GM21381 (cell line): ENCODE data around the gene ATOH8.

Experiments
- ATAC-seq: cut with Tn5 transposase; IDR thresholded peaks from one replicate; pipeline ENCODE4 v1.9.1; 2021; ENCODE audit warnings: mild to moderate bottlenecking, moderate library complexity; ENCODE audit not compliant: unreplicated experiment

The ATOH8 gene

GRCh38 chr2:85735691-85736090 lies 18.1 kb upstream of the ATOH8 start:
- ATAC-seq, result no peak

- no peak for ATAC-seq
Observed at GRCh38 chr2:85736456-85737355, 17.1 kb upstream of the ATOH8 start.

DNA sequence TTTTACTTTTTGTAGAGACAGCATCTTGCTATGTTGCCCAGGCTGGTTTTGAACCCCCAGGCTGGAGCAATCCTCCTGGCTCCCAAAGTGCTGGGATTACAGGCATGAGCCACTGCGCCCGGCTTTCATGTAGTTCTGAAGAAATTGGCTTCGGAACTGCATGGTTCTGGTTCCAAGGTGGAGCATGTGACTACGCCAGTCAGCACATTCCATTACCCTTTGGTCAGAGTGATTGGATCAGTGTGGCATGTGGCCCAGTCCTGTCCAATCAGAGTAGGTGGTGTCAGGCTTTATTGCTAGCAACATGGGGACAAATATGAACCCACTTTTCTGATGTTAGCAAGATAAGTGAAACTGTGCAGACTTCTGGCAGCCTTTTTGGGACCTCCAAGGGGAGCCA lies 16.3 kb upstream of the ATOH8 start:
- no peak for ATAC-seq

- no peak for ATAC-seq
Observed at GRCh38 chr2:85737961-85738360, 15.8 kb upstream of the ATOH8 start.

- ATAC-seq, result no peak
Observed at GRCh38 chr2:85740193-85740592, 13.6 kb upstream of the ATOH8 start.

GRCh38 chr2:85741211-85741832 lies 12.5 kb upstream of the ATOH8 start:
- ATAC-seq, result no peak

DNA sequence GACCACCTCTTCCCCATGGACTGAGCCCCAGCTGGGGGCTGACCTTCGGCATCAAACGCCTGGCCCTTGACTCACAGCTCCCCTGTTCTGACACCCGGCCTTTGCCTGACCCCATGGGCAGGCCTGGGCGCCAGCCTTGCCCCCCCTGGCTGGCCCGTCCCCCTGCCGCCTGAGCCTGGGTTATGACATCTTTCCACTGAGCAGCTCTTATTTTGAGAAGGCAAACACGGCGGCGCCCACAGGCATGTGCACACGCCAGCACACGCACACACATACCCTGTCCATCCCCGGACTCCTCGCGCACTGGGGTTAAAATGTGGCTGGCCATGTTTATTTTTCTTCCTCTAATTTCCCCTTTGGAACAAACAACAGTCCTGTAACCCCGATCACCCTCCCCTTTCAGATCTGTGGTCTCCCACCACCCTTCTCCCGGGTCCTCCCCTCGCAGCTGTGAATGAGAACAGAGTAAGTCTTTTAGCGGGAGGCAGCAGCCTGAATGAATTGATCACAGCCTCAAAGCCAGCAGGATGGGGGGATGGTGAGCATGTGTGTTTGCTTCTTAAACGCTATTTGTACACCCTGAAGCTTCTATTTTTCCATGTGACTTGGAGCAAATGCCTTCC lies 11.8 kb upstream of the ATOH8 start:
- no peak for ATAC-seq

- no peak for ATAC-seq
Observed at GRCh38 chr2:85743304-85743978, 10.3 kb upstream of the ATOH8 start.

- no peak for ATAC-seq
Observed at GRCh38 chr2:85744055-85744454, 9.7 kb upstream of the ATOH8 start.

DNA sequence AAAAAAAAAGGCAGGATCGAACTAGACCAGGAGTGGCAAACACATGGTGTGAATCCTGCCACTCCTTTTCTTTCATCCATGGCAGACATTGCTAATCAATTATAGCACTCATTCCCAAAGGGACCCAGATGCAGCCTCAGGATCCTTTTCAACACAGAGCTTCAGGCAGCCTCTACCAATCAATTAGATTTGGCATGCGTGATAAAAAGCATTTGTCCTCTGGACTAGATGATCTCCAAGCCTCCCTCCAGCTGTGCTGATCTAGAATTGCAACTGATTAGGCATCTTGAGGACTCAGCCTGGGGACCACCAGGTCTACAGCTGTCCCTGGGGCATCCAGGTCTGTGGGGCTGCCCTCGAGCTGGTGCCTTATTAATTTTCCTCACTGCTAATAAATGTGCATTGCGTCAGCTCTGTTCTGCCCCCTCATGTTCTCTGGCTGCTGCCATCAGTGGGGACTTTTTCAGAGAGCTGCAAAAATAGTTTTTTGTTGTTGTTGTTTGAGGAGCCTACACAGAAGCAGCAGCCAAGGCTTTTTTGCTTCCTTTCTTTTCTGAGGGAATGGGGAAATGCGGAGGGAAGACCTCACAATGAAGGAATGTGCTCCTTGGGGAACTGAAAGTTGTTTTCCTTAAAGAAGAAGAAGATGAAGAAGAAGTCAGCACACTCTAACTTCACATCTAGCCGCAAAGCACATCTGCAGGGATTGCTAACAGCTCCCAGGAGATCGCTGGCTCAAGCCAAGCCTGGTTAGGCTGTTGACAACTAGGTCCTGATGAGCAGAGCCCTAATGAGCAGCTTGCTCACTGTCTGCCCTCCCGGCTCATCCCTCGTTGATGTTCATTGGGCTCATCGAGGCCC lies 8.8 kb upstream of the ATOH8 start:
- no peak for ATAC-seq

GRCh38 chr2:85745619-85746018 lies 8.2 kb upstream of the ATOH8 start:
- no peak for ATAC-seq

DNA sequence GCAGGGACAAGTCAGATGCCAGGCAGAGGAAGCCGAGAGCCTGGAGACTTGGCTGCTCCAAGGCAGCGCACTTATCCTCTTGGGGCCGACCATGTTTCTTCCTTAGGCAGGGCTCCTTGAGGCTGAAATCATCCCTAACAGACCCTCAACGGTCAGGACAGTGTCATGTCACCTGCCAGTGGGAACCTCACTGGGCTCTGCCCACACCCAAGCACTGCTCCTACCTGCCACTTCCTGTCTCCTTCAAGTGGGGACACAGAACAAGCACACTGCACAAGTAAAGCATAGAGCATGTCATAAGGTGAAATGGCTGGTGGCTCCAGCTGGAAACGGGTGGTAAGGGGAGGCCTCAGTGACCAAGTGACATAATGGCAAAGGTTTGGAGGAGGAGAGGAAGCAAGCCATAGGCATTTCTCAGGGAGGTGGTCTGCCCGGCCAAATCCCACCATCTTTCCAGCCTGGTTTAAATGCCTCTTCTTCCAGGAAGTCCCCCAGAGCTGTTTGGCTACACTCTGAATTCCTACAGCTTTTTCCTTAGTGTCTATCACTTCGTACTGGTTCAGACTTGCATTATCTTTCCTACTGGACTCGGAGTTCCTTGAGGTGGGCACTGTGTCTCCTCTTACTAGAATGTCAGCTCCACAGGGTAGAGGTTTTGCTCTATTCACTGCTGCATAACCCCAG lies 7.3 kb upstream of the ATOH8 start:
- ATAC-seq, result no peak

DNA sequence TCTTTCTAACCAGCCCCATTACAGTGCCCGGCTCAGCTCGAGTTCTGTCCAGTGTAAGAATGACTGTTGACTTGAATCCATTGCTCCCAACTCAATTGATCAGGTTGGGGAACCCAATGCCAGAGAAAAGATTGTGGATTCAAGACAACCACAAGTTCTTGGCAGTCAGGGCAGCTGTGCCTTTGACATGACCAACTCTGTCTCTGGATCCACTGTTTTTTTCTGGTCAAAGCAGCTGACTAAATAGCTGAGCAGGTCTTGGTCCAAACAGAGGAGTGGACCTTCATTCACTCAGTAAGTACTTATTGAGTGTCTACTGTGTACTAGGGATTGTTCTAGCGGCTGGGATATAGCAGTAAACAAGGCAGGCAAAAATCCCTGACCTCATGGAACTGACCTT lies 6.3 kb upstream of the ATOH8 start:
- no peak for ATAC-seq

- ATAC-seq, result peak; percentile 60
Observed at GRCh38 chr2:85748039-85748734, 5.6 kb upstream of the ATOH8 start.

DNA sequence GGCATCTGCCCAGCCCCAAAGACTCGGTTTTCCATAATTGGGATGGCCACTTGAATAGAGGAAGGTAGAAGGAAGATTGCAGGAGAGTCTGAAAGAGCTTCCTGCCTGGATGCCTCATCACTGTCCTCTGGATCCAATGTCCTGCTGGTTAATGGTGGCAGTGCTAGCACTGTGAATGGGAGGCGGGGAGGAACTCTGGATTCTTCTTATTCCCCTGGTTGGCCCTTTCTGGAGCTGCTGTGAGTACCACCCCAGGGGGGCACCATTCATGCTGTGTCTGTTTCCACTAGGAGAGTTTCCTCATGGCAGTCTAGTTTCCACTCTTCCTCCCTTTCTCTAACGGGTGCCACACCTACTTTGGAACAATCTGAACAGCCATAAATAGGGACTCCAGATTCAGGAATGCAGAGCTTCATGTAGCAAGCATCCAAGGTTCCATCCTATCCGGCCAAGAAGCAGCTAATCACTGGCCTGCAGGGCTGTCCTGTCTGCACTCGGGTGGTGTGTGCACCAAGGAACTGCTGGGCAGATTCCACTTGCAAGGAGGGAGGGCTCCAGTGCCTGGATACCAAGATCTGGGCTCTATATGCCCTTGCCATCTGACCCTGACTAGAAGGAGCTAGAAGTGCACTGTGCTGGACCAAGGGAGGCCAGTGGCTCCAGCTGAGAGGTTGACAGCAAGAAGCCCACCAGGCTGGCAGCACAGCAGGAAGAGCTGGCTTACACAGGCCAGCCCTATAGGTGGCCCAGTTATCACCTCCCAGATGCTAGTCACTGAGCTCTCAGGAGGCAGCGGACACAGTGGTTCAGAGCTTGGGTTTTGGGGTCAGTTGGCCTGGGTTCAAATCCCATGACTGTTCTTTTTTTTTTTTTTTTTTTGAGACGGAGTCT lies 4.6 kb upstream of the ATOH8 start:
- ATAC-seq, result no peak

DNA sequence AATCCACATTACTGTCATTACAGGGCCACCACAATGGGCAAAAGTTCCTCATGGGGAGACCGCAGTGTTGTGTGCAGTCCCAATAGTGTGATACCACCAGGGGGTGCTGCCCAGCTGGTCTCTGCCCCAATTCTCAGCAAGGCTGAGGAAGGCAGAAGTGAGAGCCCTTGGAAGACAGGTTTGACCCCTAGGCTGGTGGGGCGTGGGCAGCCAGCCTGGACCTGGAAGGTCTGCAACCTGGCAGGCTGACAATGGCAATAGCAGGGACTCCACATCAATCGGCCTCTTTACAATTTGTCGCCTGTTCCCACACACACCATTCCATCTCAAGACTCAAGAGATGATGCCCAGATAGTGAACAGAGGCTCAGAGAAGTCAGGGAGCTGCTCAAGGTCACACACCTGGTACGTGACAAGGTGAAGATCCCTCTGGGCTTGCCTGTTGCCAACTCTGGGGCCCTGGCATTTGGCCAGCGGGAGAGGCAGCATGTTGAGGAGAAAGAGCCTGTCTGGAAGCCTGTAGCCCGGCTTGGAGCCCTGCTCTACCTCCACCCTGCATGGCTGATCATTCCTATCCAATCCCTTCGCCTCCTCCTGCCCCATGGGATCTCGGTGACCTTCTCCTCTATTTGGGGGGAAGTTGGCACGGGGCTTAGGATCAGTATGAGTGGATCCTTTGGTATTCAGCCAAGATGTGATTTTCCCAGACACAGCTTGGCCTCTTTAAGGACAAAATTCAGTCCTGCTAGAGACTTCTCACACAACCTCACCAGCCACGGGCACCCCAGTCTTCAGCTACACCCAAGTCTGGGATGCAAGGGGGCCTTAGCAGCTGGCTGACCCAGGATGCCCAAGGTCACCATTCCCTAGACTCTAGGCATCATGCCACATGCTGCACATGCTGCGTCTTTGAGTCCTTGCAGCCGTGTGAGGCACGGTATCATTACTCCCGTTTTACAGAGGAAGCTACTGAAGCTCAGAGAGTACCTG lies 2.9 kb upstream of the ATOH8 start:
- no peak for ATAC-seq

DNA sequence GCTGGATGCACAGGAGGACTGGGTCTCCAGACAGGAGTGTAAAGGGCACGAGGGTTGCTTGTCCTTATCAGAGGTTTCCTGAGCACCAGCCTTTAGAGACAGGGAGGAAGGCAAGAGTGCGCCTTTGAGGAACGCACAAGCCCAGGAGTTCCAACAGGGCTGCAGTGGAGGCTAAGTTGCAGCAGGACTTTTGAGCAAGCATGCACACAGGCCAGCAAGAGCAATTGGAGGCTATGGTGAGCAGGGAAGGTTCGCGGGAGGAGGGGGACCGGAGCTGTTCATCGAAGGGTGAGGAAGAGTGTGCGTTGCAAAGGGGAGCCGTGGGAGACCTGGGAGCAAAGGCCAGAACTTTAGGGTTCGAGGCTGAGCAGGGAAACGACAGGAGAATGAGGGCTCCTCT lies 2.2 kb upstream of the ATOH8 start:
- ATAC-seq, result no peak
